ENCODE results near the gene OR7C1.
"Not testable (repeated sequence)": the region's sequence is repeated elsewhere in the genome, so short reads cannot be mapped to it uniquely, and the experiment has no call there.

OR7C1 gene

DNA sequence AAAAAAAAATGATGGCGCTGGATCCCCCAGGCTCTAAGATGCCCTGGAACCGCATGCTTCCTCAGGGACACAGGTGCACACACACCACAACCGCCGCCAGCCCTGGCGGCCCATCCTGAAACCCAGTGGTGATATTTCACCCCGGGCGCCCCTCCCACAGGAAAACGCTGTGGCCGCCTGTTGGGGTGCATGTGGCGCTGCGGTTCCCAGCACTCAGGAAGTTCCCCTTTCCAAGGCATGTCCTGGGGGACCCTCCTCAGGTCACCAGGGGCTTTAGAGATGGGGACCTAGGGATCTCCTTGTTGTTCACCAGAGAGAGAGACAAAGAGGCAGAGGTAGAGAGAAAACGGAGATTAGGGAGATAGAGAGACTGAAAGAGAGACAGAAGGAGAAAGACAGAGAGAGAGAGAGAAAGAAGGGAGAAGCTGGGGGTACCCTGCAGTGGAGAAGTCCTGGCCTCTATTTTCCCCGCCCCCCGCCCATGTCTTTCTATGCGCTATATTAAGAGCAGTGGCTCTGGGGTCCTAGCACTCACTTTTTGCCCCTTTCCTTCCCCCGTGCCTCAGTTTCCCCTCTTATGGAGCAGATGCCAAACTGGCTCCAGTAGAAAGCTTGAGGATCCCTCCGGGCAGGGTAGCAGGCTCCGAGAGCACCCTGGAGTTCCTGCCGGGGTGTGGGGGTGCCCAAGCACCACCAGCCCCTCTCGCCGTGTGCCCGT, 59.0 kb downstream of the OR7C1 start:
- Histone ChIP-seq H3K27me3 (ENCODE audit: insufficient read depth, low read length) (no peaks in the 10 kb centered on the region), H2AFZ (ENCODE audit: low read length, unreplicated experiment) (peak overlapping the region; percentile 12), H3K27ac (ENCODE audit: low read depth, low read length) (no peak overlapping the region), H3K4me3 (ENCODE audit: low read depth, low read length) (peak overlapping the region; percentile 70), H3K4me1 (ENCODE audit: control insufficient read depth, insufficient read depth, low read length, unreplicated experiment) (no peaks in the 10 kb centered on the region), H3K79me2 (ENCODE audit: control insufficient read depth, insufficient read depth, low read length, unreplicated experiment) (no peaks in the 10 kb centered on the region), H3K36me3 (ENCODE audit: insufficient read depth, low read length) (no peaks in the 10 kb centered on the region)

DNA sequence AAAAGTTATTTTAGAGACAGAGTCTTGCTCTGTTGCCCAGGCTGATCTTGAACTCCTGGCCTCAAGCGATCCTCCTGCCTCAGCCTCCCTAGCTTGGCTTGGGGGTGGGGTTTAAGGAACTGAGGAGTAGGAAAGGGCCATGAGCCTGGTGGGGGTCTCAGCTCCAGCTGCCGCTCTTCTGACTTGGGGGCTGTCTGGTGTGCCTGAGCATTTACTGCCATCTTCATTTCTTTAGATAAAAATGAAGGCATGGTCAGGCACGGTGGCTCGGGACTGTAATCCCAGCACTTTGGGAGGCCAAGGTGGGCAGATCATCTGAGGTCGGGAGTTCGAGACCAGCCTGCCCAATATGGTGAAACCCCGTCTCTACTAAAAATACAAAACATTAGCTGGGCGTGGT, 59.7 kb downstream of the OR7C1 start:
- not testable (repeated sequence) for H3K27ac ChIP-seq (ENCODE audit: low read depth, low read length); H3K4me1 ChIP-seq (ENCODE audit: control insufficient read depth, insufficient read depth, low read length, unreplicated experiment); H3K79me2 ChIP-seq (ENCODE audit: control insufficient read depth, insufficient read depth, low read length, unreplicated experiment); H3K4me3 ChIP-seq (ENCODE audit: low read depth, low read length); H3K27me3 ChIP-seq (ENCODE audit: insufficient read depth, low read length); H2AFZ ChIP-seq (ENCODE audit: low read length, unreplicated experiment); H3K36me3 ChIP-seq (ENCODE audit: insufficient read depth, low read length)

DNA sequence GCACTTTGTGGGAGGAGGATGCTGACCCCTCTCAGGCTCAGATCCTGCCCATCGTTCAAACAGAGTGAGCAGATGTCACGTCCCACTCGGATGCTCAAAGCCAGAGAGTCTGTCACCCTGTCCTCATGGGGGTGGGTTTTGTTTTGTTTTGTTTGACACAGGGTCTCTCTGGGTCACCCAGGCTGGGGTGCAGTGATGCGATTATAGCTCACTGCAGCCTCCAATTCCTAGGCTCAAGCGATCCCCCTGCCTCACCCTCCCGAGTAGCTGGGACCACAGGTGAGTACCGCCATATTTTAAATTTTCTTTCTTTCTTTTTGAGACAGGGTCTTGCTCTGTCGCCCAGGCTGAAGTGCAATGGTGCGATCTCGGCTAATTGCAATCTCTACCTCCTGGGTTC, 60.6 kb downstream of the OR7C1 start:
- Histone ChIP-seq H2AFZ (ENCODE audit: low read length, unreplicated experiment) (no peak overlapping the region), H3K4me1 (ENCODE audit: control insufficient read depth, insufficient read depth, low read length, unreplicated experiment) (no peaks in the 10 kb centered on the region), H3K27ac (ENCODE audit: low read depth, low read length) (no peak overlapping the region), H3K4me3 (ENCODE audit: low read depth, low read length) (no peak overlapping the region), H3K79me2 (ENCODE audit: control insufficient read depth, insufficient read depth, low read length, unreplicated experiment) (no peaks in the 10 kb centered on the region), H3K36me3 (ENCODE audit: insufficient read depth, low read length) (no peaks in the 10 kb centered on the region), H3K27me3 (ENCODE audit: insufficient read depth, low read length) (no peaks in the 10 kb centered on the region)

DNA sequence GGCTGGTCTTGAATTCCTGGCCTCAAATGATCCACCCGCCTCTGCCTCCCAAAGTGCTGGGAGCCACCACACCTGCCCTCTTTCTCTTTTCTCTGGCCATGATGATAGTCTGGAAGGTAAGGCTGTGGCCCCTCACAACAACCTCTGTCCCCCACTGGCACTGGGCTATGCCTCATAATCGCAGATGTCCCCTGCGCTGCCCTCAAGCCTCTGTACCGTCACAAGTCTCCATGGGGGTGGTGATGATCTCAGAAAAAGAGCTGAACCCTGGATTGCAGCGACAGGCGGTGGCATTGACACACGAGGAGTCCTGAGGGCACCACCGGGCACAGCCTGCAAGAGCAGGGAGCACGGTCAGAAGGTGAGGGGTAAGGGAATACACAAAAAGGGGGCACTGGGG, 61.3 kb downstream of the OR7C1 start:
- H3K36me3 ChIP-seq (ENCODE audit: insufficient read depth, low read length); H3K79me2 ChIP-seq (ENCODE audit: control insufficient read depth, insufficient read depth, low read length, unreplicated experiment); H3K4me1 ChIP-seq (ENCODE audit: control insufficient read depth, insufficient read depth, low read length, unreplicated experiment); H3K27me3 ChIP-seq (ENCODE audit: insufficient read depth, low read length); H3K4me3 ChIP-seq (ENCODE audit: low read depth, low read length); H3K27ac ChIP-seq (ENCODE audit: low read depth, low read length); H2AFZ ChIP-seq (ENCODE audit: low read length, unreplicated experiment): not testable (repeated sequence)

DNA sequence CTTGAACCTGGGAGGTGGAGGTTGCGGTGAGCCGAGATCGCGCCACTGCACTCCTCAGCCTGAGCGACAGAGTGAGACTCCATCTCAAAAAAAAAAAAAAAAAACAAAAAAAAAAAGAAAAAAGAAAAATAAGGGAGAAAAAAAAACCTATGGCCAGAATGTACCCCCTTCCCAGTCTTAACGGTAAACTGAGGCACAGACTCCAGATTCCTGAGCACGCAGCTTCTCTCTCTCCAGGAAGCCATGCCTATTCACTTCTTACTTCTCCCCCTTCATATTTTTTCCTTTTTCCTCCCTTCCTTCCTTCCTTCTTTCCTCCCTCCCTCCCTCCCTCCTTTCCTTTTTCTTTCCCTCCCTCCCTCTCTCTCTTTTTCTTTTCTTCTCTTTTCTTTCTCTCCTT, 62.0 kb downstream of the OR7C1 start:
- Histone ChIP-seq H3K4me3 (ENCODE audit: low read depth, low read length) (no peak overlapping the region), H2AFZ (ENCODE audit: low read length, unreplicated experiment) (no peak overlapping the region), H3K36me3 (ENCODE audit: insufficient read depth, low read length) (no peaks in the 10 kb centered on the region), H3K27me3 (ENCODE audit: insufficient read depth, low read length) (no peaks in the 10 kb centered on the region), H3K27ac (ENCODE audit: low read depth, low read length) (no peak overlapping the region), H3K4me1 (ENCODE audit: control insufficient read depth, insufficient read depth, low read length, unreplicated experiment) (no peaks in the 10 kb centered on the region), H3K79me2 (ENCODE audit: control insufficient read depth, insufficient read depth, low read length, unreplicated experiment) (no peaks in the 10 kb centered on the region)

DNA sequence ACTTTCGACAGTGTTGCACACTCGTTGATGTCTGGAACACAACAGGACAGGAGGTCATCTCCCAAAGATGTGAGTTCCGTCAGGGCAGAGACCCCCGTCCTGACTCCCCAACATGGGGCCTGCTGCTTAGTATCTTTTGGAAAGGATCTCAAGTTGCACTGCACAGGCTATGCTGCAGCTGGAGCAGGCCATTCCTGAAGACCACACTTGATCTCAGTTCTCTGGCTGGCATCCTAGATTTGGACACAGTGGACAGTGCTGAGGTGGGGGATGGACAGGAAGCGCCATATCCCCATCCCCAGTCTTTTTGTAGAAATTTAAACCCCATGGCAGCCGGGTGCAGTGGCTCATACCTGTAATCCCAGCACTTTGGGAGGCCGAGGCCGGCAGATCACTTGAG, 62.5 kb downstream of the OR7C1 start:
- no peak overlapping the region for H3K4me3 ChIP-seq (ENCODE audit: low read depth, low read length)
- no peak overlapping the region for H2AFZ ChIP-seq (ENCODE audit: low read length, unreplicated experiment)
- no peaks in the 10 kb centered on the region for H3K79me2 ChIP-seq (ENCODE audit: control insufficient read depth, insufficient read depth, low read length, unreplicated experiment)
- no peaks in the 10 kb centered on the region for H3K27me3 ChIP-seq (ENCODE audit: insufficient read depth, low read length)
- H3K4me1 ChIP-seq (ENCODE audit: control insufficient read depth, insufficient read depth, low read length, unreplicated experiment) = no peaks in the 10 kb centered on the region
- no peak overlapping the region for H3K27ac ChIP-seq (ENCODE audit: low read depth, low read length)
- no peaks in the 10 kb centered on the region for H3K36me3 ChIP-seq (ENCODE audit: insufficient read depth, low read length)

DNA sequence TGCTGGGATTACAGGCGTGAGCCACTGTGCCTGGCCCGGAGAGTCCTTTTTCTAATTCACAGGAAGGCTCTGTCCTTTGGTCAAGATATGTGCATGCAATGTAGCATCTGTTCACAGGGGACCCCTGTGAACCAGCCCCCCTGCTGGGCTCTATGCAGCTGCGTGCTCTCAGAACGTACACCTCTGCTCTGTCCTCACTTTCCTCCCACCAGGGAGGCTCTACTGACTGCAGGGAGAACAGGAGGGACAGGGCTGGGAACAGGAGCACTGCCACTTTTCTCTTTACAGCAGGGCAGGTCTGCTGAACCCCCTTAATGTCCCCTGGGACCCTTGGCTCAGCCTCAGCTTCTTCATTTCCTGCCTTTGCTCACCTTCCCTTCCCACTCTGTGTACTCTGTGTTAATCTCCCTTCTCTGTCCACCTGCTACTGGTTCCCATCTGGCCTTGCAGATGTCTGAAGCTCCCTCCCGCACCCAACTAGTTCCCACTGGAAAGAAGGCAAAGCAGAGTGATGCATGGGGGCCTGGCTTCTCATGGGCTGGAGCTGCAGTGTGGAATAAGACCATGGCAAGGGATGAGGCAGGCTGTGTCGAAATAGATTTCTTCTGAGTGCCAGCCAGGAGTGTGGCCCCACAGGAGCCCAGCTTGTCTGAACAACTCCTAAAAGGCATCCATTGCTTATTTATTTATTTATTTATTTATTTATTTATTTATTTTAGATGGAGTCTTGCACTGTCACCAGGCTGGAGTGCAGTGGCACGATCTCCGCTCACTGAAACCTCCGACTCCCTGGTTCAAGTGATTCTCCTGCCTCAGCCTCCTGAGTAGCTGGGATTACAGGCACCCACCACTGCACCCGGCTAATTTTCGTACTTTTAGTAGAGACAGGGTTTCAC, 63.8 kb downstream of the OR7C1 start:
- Histone ChIP-seq H2AFZ (ENCODE audit: low read length, unreplicated experiment) (no peak overlapping the region), H3K4me3 (ENCODE audit: low read depth, low read length) (no peak overlapping the region), H3K27me3 (ENCODE audit: insufficient read depth, low read length) (no peaks in the 10 kb centered on the region), H3K27ac (ENCODE audit: low read depth, low read length) (no peak overlapping the region), H3K36me3 (ENCODE audit: insufficient read depth, low read length) (no peaks in the 10 kb centered on the region), H3K4me1 (ENCODE audit: control insufficient read depth, insufficient read depth, low read length, unreplicated experiment) (no peaks in the 10 kb centered on the region), H3K79me2 (ENCODE audit: control insufficient read depth, insufficient read depth, low read length, unreplicated experiment) (no peaks in the 10 kb centered on the region)

DNA sequence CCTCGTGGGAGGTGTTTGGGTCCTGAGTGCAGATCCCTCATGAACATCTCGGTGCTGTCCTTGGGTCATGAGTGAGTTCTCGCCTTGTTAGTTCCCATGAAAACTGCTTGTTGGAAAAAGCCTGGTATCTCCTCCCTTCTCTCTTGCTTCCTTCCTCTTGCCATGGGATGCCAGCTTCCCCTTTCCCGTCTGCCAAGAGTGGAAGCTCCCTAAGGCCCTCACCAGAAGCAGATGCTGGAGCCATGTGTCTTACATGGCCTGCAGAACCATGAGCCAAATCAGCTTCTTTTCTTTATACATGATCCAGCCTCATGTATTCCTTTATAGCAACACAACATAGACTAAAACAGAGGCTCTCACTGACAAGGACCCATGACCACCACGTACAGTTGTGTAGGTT, 64.8 kb downstream of the OR7C1 start:
- no peak overlapping the region for H3K27ac ChIP-seq (ENCODE audit: low read depth, low read length)
- no peaks in the 10 kb centered on the region for H3K27me3 ChIP-seq (ENCODE audit: insufficient read depth, low read length)
- H3K36me3 ChIP-seq (ENCODE audit: insufficient read depth, low read length) = no peaks in the 10 kb centered on the region
- H3K79me2 ChIP-seq (ENCODE audit: control insufficient read depth, insufficient read depth, low read length, unreplicated experiment) = no peaks in the 10 kb centered on the region
- H3K4me3 ChIP-seq (ENCODE audit: low read depth, low read length) = no peak overlapping the region
- no peaks in the 10 kb centered on the region for H3K4me1 ChIP-seq (ENCODE audit: control insufficient read depth, insufficient read depth, low read length, unreplicated experiment)
- no peak overlapping the region for H2AFZ ChIP-seq (ENCODE audit: low read length, unreplicated experiment)

DNA sequence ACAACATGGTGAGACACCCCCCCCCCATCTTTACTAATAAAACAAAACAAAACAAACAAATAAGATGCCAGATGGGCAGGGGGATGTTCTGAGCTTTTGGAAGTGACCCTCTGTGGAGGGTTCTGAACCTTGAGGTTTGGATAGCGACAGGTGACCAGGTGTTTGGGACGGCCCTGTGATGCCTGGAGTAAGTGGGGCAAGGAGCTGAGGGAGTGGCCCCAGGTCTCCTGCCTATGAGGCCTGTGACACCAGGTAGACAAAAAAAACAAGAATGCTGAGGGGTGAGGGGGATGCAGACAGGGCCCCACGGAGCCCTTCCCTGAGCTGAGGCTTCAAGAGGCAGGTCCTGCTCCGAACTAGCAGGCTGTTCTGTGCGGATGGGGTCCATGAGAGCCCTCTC, 65.8 kb downstream of the OR7C1 start:
- H3K4me1 ChIP-seq (ENCODE audit: control insufficient read depth, insufficient read depth, low read length, unreplicated experiment) = no peaks in the 10 kb centered on the region
- H2AFZ ChIP-seq (ENCODE audit: low read length, unreplicated experiment) = no peak overlapping the region
- H3K36me3 ChIP-seq (ENCODE audit: insufficient read depth, low read length) = no peaks in the 10 kb centered on the region
- no peaks in the 10 kb centered on the region for H3K27me3 ChIP-seq (ENCODE audit: insufficient read depth, low read length)
- H3K4me3 ChIP-seq (ENCODE audit: low read depth, low read length) = no peak overlapping the region
- H3K79me2 ChIP-seq (ENCODE audit: control insufficient read depth, insufficient read depth, low read length, unreplicated experiment) = no peaks in the 10 kb centered on the region
- no peak overlapping the region for H3K27ac ChIP-seq (ENCODE audit: low read depth, low read length)

DNA sequence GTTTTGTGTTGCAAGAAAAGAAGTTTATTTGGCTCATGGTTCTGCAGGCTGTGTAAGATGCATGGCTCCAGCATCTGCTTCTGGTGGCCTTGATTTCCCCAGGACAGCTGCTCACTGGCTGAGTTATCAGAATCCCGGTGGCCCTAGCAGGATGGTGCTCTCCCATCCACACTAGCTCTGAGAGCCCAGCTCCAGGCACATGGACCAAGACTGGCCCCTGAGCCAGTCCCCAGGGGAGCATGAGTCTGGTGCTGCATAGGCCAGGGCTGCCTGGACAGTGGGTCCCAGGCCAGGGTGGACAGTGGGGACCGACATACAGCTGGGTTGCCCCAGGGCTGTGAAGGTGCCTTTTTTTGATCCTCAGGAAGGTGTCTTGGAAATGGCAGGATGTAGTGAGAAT, 67.0 kb downstream of the OR7C1 start:
- H3K79me2 ChIP-seq (ENCODE audit: control insufficient read depth, insufficient read depth, low read length, unreplicated experiment) = no peaks in the 10 kb centered on the region
- no peak overlapping the region for H2AFZ ChIP-seq (ENCODE audit: low read length, unreplicated experiment)
- H3K4me1 ChIP-seq (ENCODE audit: control insufficient read depth, insufficient read depth, low read length, unreplicated experiment) = no peaks in the 10 kb centered on the region
- H3K27ac ChIP-seq (ENCODE audit: low read depth, low read length) = no peak overlapping the region
- H3K4me3 ChIP-seq (ENCODE audit: low read depth, low read length) = no peak overlapping the region
- H3K36me3 ChIP-seq (ENCODE audit: insufficient read depth, low read length) = no peaks in the 10 kb centered on the region
- H3K27me3 ChIP-seq (ENCODE audit: insufficient read depth, low read length) = no peaks in the 10 kb centered on the region

DNA sequence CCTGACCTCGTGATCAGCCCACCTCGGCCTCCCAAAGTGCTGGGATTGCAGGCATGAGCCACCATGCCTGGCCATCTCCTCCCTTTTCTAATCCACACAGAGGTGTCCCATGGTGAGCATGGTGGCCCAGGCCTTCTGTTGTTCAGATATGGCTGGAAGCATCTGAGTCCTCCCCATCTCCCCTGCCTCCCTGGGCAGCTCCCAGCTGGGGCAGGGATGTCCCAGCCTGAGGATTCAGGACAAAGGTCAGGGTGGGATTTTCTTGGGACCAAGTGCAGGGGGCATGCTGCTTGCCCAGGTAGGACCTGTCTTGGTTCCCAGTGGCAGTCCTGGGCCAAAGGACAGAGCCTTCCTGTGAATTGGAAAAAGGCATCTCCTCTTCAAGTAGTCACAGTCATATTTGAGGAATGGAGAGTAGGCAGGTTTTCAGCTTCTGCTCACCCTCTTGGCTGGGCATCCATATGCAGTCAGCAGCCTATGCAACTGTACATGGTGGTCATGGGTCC, 67.5 kb downstream of the OR7C1 start:
- H3K79me2 ChIP-seq (ENCODE audit: control insufficient read depth, insufficient read depth, low read length, unreplicated experiment) = no peaks in the 10 kb centered on the region
- H3K4me1 ChIP-seq (ENCODE audit: control insufficient read depth, insufficient read depth, low read length, unreplicated experiment) = no peaks in the 10 kb centered on the region
- H3K36me3 ChIP-seq (ENCODE audit: insufficient read depth, low read length) = no peaks in the 10 kb centered on the region
- no peaks in the 10 kb centered on the region for H3K27me3 ChIP-seq (ENCODE audit: insufficient read depth, low read length)
- H3K4me3 ChIP-seq (ENCODE audit: low read depth, low read length) = no peak overlapping the region
- H3K27ac ChIP-seq (ENCODE audit: low read depth, low read length) = no peak overlapping the region
- H2AFZ ChIP-seq (ENCODE audit: low read length, unreplicated experiment) = no peak overlapping the region

Measured in ACC112 (cell line).